ENCODE data around the gene TADA2B.

TADA2B gene

DNA sequence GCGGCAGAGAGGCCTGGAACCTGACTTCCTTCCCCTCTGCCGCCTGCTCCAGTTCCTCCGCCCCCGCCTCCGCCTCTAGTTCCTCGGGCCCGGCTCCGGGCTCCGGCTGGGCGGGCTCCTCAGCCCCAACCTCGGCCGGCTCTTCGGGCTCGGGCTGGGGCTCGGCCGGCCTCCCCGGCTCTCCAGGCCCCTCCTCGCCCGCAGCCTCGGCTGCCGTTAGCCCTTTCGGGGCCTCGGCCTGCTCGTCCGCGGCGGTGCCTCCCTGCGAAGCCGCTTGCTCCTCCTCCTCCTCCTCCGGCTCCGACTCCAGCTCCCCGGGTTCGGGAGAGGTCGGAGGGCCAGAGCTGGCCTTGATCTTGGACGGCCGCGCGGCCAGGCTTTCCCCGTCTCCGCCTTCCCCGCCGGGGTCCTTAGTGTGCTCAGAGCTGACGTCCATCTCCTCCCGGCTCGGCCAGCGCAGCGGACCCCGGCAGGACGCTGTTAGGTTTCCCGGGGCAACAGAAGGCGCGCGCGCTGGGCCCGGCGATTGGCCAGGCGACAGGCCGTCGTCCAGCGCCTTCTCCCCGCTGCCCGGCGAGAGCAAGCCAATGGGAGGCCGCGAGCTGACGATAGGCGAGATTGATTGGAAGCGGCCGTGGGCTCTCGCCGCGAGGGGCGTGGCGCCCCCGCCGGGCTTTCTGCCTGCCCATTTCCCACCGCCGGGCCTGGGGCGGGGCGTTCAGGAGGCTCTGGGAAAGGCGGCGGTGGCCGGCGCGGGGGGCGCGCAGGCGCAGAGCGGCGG, 479 bp upstream of the TADA2B start:
- DNase-seq, result peak; percentile 89

DNA sequence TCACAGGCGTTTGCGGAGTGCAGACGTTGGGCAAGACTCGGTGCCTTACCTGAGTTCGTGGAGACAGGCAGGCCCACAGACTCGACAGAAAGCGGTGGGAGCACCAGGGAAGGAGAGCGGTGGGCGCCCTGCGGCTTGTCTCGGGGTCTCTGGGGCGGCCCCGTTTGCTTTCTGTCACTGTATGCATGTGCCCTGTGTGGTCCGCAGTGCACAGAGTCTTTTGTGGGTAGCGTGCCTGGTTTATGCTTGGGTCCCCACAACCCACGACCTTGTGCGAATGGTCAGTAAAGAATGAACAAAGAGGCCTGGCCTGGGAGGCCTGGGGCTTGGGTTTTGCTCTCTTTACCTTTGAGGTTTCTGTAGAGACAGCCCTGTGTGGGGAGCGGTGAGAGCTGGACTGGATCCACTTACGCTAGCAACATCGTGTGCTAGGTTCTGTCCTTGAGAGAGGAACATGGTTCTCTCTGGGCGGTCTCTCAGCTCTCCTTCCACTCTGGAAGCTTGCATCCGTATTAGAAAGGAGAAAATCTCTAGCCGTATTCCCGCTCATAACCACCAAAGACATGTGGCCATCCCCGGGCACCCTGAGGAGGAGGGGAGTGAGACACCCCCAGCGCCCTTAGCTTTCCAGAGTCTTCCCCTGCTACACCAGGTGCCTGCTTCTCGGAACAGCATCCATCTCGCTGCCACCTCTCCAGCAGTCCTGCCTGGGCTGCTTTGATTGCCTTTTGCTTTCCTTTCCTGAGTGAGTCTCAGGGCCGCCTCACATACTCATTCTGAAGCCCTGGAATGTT, 1.2 kb downstream of the TADA2B start:
- no peak for DNase-seq

DNA sequence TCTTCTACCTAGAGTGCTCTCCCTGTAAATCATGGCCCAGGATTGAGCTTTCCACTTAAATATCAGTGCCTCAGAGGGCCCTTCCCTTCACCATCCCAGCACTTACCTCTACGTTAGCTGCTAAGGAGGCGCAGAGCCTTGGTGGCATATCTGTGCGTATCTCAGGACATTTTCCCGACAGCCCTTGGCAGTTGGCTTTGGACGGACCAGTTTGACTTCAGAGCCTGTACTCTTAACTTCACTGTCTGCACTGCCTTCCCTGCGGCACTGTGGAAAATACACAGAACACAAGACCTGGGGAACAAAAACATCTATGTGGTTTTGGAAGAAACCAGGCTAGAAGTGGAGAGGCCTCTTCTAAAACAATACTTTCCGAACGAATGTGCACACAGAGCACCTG, 2.4 kb downstream of the TADA2B start:
- DNase-seq, result no peak

DNA sequence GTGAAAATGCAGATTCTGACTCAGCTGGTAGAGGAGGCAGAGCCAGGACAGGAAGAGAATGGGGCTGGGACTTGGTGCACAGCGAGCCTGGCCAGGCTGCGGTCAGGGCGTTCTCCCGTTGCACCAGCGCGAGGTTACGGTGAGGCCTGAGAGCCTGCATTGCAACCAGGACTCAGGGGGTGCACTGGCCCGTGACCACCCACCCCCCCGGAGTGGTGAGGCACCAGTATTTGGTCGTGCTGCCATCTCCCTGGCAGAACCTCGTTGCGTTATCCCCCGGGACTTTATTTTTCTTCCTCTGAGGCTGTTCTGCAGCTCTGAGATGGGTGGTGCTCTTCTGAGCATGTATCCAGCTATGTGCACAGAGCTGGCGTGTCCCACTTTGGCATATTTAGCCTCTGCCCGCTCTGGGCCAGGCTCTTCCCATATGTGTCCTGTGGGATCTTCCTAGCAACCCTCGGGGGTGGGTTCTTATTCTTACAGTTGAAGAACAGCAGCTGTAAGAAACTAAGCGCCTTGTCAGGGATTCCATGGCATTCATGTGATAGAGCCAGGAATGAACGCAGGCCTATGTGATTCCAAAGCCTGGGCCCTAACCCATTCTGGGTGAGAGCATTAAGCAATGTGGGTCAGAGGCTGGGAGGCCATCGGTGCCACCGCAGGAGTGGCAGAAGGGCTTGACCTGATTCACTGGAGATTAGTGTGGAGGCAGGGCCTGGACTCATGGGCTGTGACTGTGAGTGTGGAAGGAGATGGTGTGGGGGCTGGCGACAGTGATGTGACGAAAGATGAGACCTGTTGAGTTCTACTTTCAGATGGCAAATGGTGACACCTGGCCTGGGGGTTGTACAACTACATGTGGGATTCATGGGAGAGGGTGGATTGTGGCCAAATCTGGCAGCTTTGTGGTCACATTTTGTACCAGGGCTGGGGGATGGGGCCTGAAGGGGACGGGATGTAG, 3.1 kb downstream of the TADA2B start:
- no peak for DNase-seq

DNA sequence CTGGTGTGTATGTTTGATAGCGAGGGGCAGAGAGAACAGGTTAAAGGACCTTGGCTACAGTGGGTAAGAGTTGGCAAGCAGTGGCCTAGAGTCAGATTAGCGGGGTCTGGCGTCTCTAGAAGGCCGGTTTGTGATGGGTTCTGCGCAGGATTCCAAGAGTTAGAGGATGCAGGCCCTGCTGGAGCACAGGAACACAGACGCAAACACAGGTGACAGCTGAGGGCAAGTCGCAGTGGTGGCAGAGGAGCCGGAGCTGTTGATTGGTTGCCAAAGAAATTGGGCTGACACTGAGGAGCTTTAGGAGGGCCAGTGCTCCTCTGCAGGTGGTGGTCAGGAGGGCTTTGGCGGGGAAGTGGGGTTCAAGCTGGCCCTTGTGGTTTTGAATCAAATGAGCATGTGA, 3.8 kb downstream of the TADA2B start:
- no peak for DNase-seq

DNA sequence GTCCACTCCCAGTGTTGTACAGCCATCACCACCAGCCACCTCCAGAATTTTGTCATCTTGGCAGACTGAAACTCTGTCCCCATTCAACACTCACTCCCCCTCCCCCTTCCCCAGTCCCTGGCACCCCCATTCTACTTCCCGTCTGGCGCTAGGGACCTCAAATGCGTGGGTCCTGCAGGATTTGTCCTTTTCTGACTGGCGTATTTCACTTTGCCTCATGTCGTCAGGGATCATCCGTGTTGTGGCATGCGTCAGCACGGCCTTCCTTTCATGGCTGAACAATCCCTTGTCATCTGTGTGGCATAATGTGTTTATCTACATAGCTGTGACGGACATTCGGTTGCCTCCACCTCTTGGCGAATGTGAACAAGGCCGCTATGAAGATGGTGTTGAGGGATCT, 5.5 kb downstream of the TADA2B start:
- DNase-seq, result no peak

DNA sequence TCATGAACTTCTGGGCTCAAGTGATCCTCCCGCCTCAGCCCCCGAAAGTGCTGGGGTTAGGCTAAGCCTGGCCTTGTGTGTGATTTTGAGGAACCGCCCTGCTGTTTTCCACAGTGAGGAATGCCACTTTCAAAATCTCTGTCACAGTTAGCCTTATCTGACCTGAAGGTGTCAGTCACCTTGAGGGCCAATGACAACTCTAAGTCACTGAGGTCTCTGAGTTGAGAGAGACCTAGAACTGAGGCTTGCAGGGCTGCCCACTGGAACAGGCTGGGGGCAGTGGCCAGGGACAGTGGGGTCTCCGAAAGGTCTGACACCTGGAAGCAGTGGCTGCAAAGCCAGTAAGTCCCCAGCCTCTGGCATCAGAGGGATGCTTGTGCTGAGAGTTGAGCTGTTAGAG, 6.1 kb downstream of the TADA2B start:
- DNase-seq, result no peak

DNA sequence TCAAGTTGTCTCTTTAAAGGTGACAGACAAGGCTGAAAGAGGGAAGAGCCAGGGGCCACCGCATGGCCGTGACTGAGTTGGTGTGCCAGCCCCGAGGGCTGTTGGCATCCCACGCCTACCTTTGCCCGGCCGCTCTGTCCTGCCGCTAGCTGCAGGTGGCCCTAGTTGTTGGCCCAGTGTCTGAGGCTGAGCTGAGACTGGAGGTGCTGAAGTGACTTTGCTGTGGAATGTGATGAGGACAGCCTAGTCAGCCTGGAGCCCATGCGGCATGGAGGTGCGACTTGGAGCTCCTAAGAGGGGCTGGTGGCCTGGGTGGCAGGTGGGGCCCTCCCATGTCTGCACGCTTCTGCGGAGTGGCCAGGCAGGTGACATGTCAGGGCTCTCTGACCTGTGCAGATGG, 6.6 kb downstream of the TADA2B start:
- DNase-seq, result no peak

DNA sequence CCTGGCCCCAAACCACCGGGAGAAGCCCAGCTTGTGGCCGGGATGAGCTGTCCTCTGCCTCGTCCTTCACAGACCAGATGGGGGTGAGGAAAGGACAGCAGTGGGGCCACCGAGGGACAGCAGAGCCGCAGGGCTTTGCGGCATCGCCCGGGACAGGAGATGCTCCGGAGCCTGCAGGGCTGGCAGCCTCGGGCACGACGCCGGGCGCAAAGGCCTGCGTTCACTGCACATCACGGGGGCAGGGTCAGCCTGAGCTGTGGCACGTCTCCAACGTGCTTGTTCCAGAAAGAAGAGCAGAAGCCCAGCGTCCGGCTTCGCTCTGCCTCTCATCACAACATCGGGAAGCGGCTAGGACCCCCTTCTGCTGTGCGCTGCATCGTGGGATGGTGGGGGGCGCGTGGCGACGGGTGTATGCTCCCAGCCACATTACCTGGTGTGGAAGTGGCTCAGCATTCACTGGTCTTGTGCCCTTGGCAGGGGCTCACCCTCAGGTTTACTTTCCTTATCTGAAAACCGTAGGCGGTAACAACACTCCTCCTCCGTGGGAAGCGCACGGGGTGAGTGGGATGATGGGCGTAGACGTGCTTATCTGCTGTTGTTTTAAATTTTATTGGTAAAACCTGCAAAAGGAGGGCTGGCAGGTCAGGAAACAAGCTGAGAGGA, 7.4 kb downstream of the TADA2B start:
- no peak for DNase-seq

DNA sequence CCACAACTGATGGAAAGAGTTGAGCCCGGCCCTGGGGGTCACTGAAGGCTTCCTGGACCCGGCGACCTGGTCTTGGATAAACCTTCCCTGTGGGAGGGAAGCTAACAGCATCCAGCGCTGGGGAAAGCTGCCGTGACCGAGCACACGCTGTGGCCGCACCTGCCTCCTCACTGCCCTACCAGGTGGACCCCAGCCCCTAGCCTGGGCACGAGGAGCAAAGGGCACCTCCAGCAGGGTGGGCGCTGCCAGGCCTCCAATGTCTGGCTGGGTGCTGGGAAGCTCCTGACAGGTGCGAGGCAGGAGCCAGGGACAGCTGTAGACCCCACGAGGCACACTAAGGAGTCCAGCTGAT, 7.9 kb downstream of the TADA2B start:
- no peak for DNase-seq

DNA sequence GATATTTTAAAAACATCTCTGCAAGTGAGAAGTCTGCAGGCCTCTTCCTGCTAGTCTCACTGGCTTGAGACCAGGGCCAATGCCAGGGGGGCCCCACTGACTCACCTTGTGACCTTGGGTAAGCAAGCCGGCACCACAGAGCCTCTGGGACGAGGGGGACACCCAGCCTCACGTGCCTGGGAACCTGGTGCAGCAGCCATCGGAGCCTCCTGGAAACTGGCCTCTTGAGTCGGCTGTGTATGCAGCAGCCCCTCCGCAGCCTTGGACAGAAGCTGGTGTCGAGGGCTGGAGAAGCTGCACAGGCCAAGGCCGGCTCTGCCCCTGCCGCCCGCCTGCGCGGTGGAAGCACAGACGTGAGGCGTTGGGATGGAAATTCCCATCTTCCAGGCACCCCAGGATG, 8.7 kb downstream of the TADA2B start:
- no peak for DNase-seq

DNA sequence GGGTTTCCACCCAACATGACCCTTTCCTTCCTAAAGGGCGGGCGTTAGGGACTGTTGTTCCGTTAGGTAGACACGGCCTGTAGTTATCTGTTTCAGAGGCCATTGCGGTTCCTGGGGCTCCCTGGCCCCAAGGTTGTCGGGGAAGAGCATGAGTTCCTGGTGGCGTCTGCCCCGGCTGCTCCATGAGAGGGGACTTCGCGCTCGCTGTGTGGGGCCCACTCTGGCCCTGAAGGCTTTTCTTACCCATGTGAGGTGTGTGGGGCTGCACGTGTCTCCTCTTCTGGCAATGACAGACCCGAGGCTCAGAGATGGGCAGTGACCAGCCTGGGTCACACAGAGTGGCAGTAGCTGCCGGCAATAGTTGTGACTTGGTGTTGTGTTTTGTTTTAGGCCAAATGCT, 9.1 kb downstream of the TADA2B start:
- DNase-seq, result no peak

DNA sequence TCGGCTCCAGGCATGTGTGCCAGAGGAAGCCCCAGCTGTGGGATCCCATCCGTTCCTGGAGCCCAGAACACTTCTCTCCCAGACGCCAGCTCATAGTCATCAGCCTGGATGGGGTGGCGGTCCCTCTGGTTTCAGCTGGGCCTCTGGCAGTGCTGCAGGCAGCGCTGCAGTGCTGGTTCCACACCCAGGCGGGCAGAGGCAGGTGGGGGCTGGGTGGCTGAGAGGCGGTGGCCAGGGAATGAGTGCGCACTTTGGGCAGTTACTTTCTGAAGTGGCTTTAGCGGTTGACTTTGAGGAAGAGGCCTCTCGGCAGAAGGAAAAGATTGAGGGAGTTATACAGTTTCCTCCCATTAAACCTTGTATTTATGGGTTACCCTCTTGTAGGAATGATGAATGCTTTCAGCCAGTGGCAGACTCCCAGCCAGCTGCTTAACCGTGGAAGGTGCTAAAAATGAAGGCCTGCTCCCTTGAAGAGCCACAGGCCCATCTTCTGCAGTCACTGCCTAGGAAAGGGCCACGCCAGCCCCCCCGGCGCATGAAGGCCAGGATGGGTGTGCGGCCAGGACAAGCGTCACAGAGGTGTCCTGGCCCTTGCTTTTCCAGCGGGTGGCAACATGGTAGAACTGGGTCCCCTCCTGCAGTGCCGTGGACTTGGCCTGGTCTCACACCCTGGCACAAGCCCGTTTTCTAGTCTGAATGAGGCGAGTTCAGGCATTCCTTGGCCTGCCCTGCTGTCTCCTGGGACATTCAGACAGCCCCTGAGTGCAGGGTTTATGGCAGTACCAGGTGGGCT, 9.9 kb downstream of the TADA2B start:
- no peak for DNase-seq

DNA sequence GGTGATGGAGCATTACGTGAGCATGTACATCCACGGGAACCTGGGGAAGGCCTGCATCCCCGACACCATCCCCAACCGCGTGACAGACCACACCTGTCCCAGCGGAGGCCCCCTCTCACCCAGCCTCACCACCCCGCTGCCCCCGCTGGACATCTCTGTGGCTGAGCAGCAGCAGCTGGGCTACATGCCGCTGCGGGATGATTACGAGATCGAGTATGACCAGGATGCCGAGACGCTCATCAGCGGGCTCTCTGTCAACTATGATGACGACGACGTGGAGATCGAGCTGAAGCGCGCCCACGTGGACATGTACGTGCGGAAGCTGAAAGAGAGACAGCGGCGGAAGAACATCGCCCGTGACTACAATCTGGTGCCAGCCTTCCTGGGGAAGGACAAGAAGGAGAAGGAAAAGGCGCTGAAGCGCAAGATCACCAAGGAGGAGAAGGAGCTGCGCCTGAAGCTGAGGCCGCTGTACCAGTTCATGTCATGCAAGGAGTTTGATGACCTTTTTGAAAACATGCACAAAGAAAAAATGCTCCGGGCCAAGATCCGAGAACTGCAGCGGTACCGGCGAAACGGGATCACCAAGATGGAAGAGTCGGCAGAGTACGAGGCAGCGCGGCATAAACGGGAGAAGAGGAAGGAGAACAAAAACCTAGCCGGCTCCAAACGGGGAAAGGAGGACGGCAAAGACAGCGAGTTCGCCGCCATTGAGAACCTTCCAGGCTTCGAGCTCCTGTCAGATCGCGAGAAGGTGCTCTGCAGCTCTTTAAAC, 11.1 kb downstream of the TADA2B start:
- DNase-seq, result no peak

DNA sequence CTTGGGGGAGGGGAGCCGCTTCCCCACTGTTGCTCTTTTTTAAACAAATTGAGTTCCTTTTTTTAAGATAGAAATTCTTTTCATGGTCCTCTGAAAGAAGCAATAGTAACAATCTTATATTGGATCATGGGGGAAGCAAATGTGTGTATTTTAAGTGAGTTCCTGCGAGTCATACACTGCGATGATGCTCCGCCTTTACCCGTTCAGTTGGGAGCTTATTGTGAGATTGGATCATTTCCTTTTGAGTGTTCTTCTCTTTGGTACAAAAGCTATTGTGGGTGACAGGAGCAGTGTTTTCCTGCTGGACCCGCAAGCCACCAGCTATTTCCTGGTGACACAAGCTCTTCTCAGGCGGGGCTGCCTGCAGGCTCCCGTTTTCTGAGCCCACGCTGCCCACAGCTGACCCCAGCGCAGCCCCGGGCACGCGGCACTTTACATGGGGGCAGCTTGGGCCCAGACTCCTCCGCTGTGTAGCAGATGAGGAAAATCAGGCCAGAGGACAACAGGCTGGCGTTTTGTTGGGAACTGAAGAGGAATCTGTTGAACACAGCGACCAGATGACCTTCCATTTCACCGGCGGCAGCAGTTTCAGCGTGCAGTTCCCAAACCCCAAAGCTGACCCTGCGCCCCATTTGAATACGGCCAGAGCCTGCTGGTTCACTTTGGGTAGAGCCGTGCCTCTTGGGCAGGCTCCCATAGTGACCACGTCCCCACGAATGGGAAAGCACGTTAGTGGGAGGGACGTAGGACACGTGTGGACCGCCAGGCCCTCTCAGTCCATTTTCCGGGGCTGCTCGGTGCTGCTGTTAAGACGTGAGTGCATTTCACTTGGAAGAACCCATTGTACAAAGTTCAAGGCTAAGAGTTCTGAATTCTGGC, 12.2 kb downstream of the TADA2B start:
- no peak for DNase-seq

DNA sequence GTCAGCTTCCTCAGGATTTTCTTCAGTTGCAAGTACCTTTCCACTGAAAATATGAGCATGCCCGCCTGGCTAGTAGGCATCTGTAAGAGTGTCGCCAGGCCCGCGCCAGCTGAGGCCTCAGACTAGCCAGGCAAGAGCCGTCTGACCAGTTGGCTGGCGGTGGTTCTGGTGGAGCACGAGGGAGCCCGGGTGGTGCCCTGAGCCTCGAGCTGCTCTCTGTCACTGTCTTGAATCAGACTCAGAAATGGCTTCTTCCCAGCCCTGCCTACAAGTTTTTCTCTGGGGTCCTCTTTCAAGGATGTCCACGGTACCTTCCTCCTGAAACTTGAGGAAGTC, 12.8 kb downstream of the TADA2B start:
- DNase-seq, result no peak

DNA sequence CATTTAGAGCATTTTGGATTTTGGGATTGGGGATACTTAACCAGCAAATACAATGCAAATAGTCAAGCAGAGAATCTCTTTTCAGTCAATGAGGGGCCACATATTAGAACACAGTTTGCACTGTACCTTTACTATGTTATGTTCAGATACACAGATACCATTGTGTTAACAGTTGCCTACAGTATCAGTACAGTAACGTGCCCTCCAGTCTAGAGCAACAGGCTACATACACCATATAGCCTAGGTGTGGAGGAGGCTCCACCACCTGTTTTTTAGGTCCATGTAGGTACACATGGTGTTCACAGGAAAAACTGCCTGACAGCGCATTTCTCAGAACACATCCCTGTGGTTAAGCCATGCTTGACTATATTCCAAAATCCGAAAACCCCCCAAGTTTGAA, 15.6 kb downstream of the TADA2B start:
- no peak for DNase-seq

DNA sequence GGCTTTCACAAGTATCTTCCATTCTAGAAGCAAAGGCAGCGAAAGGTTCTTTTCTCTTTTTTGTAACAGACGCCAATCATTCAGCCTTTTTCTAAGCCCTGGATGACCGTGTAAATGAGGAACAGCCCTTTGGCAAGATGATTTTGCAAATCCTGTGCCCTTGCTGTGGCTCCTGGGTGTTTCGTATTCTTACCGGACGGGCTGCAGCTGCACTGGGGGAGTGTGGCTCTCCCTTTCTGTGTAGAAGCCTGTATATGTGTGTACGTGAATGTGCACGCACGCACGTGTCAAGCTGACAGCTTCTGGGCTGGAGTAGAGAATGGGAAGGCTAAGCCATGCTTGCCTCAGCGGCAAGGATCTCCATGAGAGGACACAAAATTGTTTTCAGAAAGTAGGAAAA, 16.5 kb downstream of the TADA2B start:
- no peak for DNase-seq

DNA sequence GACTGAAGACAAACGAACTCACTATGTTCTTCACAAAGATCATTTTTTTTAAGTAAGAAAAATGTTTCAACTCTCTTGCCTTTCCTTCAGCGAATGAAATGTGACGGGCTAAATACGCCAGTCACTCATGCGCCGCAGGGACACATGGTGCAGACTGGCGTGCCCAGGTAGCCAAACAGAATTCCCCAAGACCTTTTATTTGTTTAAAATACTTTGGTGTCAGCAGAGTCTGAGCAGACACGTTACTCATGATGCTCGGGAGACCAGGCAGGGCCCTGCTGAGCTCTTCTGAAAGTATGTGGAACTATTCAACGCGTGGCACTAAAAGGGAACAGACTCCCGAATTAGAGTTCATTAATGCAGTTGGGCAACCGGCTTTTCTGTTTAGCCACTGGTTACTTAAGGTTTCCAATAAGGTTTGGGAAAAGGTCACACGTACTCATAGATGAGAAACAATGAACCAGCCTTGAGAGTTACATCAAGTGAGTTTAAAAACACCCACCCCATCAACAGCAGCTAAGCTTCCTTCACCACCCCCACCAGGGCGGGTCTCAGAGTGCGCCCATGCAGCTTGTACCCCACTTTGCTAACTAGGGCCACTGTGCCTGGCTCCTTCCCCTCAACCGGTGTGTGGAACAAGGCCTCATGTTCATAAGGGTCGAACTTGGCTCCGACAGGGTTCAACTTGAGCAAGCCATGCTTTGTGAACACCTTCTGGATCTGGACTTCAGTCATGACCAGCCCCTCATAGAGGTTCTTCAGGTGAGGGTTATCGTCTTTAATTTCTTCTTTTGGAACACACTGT, 17.4 kb downstream of the TADA2B start:
- no peak for DNase-seq

Measured in NCI-H510A treated with DMSO at 0.1 percent for 48 hours (cell line).